Spleen (tissue), 11 donors: ENCODE results near the gene ZNRD2. TPM values are rescaled to one million over a fixed set of nuclear protein-coding genes. Genes with fewer than 3 reads are reported as not detected.
A peak's percentile ranks its signal among the peaks of the same experiment; 100 is the strongest.

Experiments
- DNase-seq: peaks from one replicate; pipeline ENCODE4 v3.0.0-alpha.2; 2020
- H3K27ac ChIP-seq, 8 donors: fragments of 200-600 bp; sonication (generic) in 7 of 8; 1 replicate in 4 of 8; 2 replicates in 4 of 8; pipeline versions ENCODE4 v1.5.0 to v1.8.0; 2016 to 2021; ENCODE audit warnings: inconsistent platforms in 4 of 8, mild to moderate bottlenecking in 4 of 8, moderate library complexity in 1 of 8
- H3K27me3 ChIP-seq, 7 donors: fragments of 200-600 bp; sonication (generic) in 6 of 7; replicated peaks in 1 of 7; 1 replicate in 4 of 7; 2 replicates in 3 of 7; pipeline versions ENCODE4 v1.5.0 to v1.8.0; 2016 to 2021; ENCODE audit warnings: inconsistent platforms in 3 of 7, mild to moderate bottlenecking in 1 of 7
- H3K36me3 ChIP-seq, 6 donors: fragments of 200-600 bp; sonication (generic) in 5 of 6; 1 replicate in 4 of 6; 2 replicates in 2 of 6; pipeline versions ENCODE4 v1.5.0 to v1.8.0; 2016 to 2021; ENCODE audit warnings: inconsistent platforms in 2 of 6
- H3K4me1 ChIP-seq, 6 donors: fragments of 200-600 bp; sonication (generic) in 5 of 6; 1 replicate in 3 of 6; 2 replicates in 3 of 6; pipeline versions ENCODE4 v1.5.0 to v1.8.0; 2016 to 2021; ENCODE audit warnings: inconsistent platforms in 3 of 6
- H3K4me3 ChIP-seq, 8 donors: fragments of 200-600 bp; sonication (generic) in 7 of 8; 1 replicate in 4 of 8; 2 replicates in 4 of 8; pipeline versions ENCODE4 v1.5.0 to v1.8.0; 2016 to 2021; ENCODE audit warnings: inconsistent platforms in 4 of 8, mild to moderate bottlenecking in 4 of 8, moderate library complexity in 2 of 8
- H3K9me3 ChIP-seq, 8 donors: fragments of 200-600 bp; sonication (generic) in 7 of 8; 1 replicate in 4 of 8; 2 replicates in 4 of 8; pipeline versions ENCODE4 v1.5.0 to v1.8.0; 2016 to 2021; ENCODE audit warnings: inconsistent platforms in 4 of 8
- POLR2A ChIP-seq, 3 donors: fragments of 450-650 bp; IDR thresholded peaks; one replicate each; pipeline ENCODE4 v1.5.1; 2017; ENCODE audit warnings: antibody characterized with exemption in 3 of 3, mild to moderate bottlenecking in 1 of 3
- POLR2AphosphoS5 ChIP-seq, 3 donors: sonication (generic); formaldehyde crosslinking; IDR thresholded peaks; one replicate each; pipeline ENCODE4 v1.5.1; 2017; ENCODE audit warnings: antibody characterized with exemption in 3 of 3
- WGBS, 5 donors: extraction: QIAGEN DNeasy Blood & Tissue Kit in 3 of 5; methylation state at CpG; one replicate each; pipeline versions ENCODE4 v1.1.5 to v1.1.7; 2013 to 2018; 5-methylcytosine and 5-hydroxymethylcytosine counted together
- intact Hi-C: fragments of 100-400 bp; cut with DNase I; formaldehyde crosslinking; loops from one replicate; pipeline ENCODE4 v1.15.0; 2023; ENCODE audit warnings: low total_unique reads
- polyA plus RNA-seq, 3 donors: library from polyadenylated mRNA; stranded (reverse); fragments of 200-250 nt; gene quantifications; one replicate each; pipeline ENCODE4 v1.2.1, GENCODE V29; 2013
- total RNA-seq, 7 donors: library from RNA; depleted of rRNA in 3 of 7; stranded (reverse); fragments of >200 nt in 3 of 7; fragmentation: NEBNext Ultra II Directional in 4 of 7; extraction: Animal tissue kit (Norgen Biotek cat#: 25700) in 4 of 7; gene quantifications; one replicate each; pipeline versions ENCODE4 v1.1.0 to v1.2.1, GENCODE V29; 2016 to 2021
- TF ChIP-seq, protein P1 (sequence below), 11 experiments: fragments of 200-600 bp in 7 of 11; fragments of 450-650 bp in 4 of 11; sonication (generic) in 4 of 11; IDR thresholded peaks in 8 of 11; conservative IDR thresholded peaks in 3 of 11; 1 replicate in 7 of 11; 2 replicates in 4 of 11; pipeline versions ENCODE4 v1.4.0 to v1.8.0; 2016 to 2021; ENCODE audit warnings: antibody characterized with exemption in 11 of 11, inconsistent platforms in 4 of 11, mild to moderate bottlenecking in 1 of 11
- donor health status: healthy with polysubstance abuse.
- donor health status: DM: no; HTN: no; CAD: no; lungs with moderate emphysema.
- donor health status: DM: no; HTN: no; CAD: no.
- donor health status: Bipolar disorder and iron deficiency.
- donor health status: healthy.
- donor health status: DM: no; HTN: no; CAD: no.
- donor health status: DM: yes; HTN: yes; CAD: no.

Gene ZNRD2
- total and polyA plus RNA-seq, 10 donors = 20.9 to 68.8 (median 38.4) TPM

DNA sequence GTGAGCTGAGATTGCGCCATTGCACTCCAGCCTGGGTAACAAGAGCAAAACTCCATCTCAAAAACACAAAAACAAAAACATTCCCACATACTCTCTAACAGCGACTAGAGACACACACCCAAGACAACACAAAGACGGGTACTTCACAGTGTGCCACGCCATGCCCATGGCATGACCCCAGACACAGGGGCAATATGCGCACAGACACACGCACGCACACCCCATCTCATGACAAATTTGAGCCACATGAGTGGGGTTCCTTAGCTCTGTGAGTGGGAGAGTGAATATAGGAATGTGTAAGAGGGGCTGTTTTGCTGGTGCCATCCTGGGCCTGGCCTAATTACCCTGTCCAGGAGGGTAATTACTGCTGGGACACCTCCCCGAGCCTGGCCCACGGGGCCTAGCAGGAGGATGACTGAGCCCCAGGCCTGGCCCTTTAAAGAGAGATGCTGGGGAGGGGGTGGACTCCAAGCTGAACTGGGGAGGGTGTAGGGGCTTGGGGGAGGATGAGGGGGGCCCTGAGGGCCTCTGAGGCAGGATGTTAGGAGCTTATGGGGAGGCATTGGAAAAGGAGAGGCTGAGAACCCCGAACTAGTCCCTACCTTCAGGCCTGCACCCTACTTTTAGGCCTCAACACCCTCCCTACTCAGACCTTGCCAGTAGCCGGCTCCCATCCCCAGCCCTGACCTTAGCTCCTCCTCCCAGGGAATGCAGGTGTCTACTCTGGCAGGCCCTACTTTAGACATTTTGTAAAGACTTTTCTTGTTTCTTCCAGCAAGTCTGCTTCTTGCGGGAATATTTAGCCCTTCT is 13.6 kb upstream of the ZNRD2 start:
- H3K9me3 ChIP-seq = no peaks in the 10 kb centered on the region
- H3K4me3 ChIP-seq = peak overlapping the region in 7 of 8 donors; percentile 15 to 76 (median 50)
- peaks cover 56 to 95% (median 88%) of the 10 kb centered on the region in 6 donors for H3K4me1 ChIP-seq
- H3K36me3 ChIP-seq = no peaks in the 10 kb centered on the region
- no peak for DNase-seq
- intact Hi-C loops = no loop called here
- H3K27ac ChIP-seq = peak overlapping the region; percentile 14 to 91 (median 88)
- TF ChIP-seq, protein P1, sequence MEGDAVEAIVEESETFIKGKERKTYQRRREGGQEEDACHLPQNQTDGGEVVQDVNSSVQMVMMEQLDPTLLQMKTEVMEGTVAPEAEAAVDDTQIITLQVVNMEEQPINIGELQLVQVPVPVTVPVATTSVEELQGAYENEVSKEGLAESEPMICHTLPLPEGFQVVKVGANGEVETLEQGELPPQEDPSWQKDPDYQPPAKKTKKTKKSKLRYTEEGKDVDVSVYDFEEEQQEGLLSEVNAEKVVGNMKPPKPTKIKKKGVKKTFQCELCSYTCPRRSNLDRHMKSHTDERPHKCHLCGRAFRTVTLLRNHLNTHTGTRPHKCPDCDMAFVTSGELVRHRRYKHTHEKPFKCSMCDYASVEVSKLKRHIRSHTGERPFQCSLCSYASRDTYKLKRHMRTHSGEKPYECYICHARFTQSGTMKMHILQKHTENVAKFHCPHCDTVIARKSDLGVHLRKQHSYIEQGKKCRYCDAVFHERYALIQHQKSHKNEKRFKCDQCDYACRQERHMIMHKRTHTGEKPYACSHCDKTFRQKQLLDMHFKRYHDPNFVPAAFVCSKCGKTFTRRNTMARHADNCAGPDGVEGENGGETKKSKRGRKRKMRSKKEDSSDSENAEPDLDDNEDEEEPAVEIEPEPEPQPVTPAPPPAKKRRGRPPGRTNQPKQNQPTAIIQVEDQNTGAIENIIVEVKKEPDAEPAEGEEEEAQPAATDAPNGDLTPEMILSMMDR (IDR thresholded peaks at IDR 0.05 in 8 of 11, conservative IDR thresholded peaks at IDR 0.05 in 3 of 11) = no peak
- TF ChIP-seq POLR2A (IDR thresholded peaks at IDR 0.05) (no peak), POLR2AphosphoS5 (IDR thresholded peaks at IDR 0.05) (no peak)
- 82 to 86% (median 86%) methylated on average over 12 of the region's 12 CpGs for WGBS, 5 donors
- H3K27me3 ChIP-seq = peaks cover 0 to 18% (median 0%) of the 10 kb centered on the region in 7 donors

DNA sequence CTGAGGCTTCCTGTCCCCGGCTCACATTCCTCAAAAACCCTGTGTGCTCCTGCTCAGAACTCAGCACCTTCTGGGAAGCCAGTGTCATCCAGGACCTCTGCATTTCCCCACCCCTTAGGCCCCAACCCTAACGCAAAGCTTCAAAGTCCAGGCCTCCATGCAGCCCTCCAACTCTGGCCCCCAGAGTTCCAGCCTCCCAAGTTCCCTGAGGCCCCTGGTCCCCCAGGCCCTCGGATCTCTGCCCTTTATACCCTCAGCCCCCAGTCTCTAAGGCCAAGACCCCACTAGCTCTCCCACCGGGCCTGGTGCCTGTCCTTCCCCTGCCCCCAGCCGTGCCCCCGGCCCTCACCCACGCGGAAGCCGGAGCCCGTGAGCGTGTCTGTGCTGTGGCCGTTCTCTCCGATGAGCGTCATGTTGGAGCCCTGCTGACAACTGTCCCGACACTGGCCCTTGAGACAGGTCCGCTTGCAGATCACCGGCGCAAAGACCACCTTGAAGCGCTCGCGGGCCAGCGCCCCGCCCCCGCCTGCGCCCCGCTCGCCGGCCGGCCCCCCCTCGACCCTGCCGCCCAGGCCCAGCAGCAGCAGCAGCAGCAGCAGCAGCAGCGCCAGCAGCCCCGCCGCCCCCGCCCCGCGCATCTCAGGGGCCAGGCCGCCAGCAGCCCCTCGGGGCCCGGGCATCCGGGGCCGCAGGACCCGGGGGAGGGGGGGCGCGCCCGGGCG is 12.8 kb upstream of the ZNRD2 start:
- Histone ChIP-seq H3K27ac (peak overlapping the region; percentile 73 to 91 (median 88)), H3K9me3 (no peaks in the 10 kb centered on the region), H3K4me3 (peak overlapping the region; percentile 35 to 76 (median 50)), H3K27me3 (peaks cover 0 to 18% (median 0%) of the 10 kb centered on the region in 7 donors), H3K36me3 (no peaks in the 10 kb centered on the region), H3K4me1 (peaks cover 49 to 88% (median 80%) of the 10 kb centered on the region in 6 donors)
- TF ChIP-seq POLR2A (IDR thresholded peaks at IDR 0.05) = no peak
- no peak for TF ChIP-seq POLR2AphosphoS5 (IDR thresholded peaks at IDR 0.05)
- 5 to 13% (median 6%) methylated on average over 18 to 47 of the region's 47 CpGs for WGBS, 5 donors
- peak; percentile 87 for DNase-seq
- intact Hi-C loops = no loop called here

DNA sequence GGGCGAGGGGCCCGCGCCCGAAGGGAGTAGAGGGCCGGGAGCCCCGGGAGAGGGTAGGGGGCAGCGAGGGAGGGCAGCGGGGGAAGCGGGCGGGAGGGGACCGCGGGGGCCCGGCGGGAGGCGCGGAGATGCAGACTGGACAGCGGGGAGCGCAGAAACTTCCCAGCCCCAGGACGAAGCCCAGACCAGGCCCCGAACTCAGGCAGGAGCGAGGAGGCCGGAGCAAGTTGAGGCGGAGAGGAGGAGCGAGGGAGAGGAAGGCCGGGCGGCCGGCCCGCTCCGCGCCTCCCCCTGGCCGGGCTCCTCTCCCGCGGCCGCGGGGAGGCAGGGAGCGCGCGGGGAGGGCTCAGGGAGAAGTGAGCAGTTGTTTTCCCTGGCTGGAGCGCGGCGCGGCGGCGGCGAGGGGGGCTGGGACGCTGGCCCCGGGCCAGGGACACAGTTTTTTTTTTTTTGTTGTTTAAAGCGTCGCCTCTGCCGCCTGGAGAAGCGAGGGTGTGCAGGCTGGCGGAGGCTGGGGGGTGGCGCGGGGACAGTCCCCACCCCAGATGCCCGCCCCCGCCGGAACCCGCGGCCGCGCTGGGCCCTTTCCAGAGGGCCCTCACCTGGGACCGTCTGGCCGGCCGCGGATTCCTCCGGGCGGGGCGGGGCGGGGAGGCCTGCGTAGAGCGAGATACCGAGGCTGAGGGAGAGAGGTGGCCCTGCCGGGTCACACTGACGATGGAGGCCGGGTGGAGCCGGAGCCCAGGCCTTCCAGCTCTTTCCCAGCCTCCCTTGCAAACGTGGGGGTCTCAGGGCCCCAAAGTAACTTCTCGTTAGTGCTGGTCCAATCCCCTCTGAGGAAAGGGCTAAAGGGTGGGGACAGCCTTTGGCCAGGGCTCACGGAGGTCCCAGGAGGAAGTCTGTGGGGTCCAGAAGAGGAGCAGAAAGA is 12.0 kb upstream of the ZNRD2 start, which contains the start of gene LTBP3:
Gene LTBP3, minus strand, starts transcription at position 358 of the 928 bp plus-strand sequence. CDS start 400 bp downstream, outside the sequence.
- Histone ChIP-seq H3K27me3 (peaks cover 0 to 18% (median 0%) of the 10 kb centered on the region in 7 donors), H3K9me3 (no peaks in the 10 kb centered on the region), H3K27ac (peak within 1 kb of the TSS; percentile 73 to 91 (median 88)), H3K4me1 (peaks cover 40 to 80% (median 72%) of the 10 kb centered on the region in 6 donors), H3K4me3 (peak within 1 kb of the TSS; percentile 35 to 76 (median 50)), H3K36me3 (no peaks in the 10 kb centered on the region)
- DNase-seq = peak; percentile 89
- TF ChIP-seq POLR2A (IDR thresholded peaks at IDR 0.05) = no peak
- peak; percentile 54 to 82 (median 75) for TF ChIP-seq POLR2AphosphoS5 (IDR thresholded peaks at IDR 0.05)
- TF ChIP-seq, protein P1 (IDR thresholded peaks at IDR 0.05 in 8 of 11, conservative IDR thresholded peaks at IDR 0.05 in 3 of 11) = peak in 1 of 11 experiments; percentile 8
- intact Hi-C loops = no loop called here
- 0 to 1% (median 1%) methylated on average over 43 to 79 of the region's 79 CpGs for WGBS, 5 donors
